OCI-LY3 (cell line): ENCODE measurements around the gene SYNE1.
A peak's percentile ranks its signal among the peaks of the same experiment; 100 is the strongest.

Experiments
- EZH2phosphoT487 ChIP-seq: fragments of 200-600 bp; shearing (Covaris generic); IDR thresholded peaks from 2 replicates; pipeline ENCODE4 v1.6.1; 2018; ENCODE audit warnings: antibody characterized with exemption, mixed run types, low read depth
- TF ChIP-seq, protein P1 (sequence below): fragments of 200-600, 300-600 bp; sonication (generic); IDR thresholded peaks from 2 replicates; pipeline ENCODE4 v1.5.1; 2014; ENCODE audit warnings: antibody characterized with exemption, low read length, low read depth

DNA sequence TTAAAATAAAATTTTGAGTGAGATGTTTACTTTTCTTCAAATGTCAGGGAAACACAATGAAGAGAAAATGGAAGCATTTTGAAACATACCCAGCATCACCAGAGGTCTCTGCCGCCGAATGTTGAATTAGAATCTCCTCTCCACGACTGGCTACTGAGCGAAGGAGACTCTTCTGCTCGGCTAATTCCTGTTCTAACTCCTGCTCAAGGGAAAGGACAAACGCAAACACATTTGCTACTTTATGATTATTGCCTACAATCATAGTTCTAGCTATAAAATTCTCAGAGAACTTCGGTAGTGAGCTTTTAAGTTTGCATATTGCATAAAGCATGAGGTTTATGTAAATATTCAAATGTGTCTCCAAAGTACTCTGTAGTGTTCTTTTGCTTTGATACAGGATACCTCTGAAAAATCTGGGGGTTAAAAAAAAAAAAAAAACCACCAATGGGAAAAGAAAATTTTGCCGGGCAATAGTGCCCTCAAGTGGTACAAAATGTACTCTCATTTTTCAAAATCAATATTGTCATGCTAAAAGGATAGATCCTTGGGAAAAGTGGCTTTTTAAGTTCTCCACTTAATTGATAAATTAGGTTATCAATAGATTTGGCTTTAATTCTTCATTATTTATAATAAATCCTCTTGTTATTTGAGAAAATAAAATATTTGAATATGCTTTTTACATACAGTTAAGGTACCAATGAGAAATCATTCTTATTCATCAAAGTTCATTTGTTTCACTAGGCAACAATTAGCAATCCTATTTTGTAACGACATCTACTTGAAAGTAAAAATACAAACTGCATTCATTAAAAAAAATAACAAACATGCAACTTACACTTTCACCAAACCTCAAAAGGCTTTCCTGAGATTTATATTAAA is 369.0 kb downstream of the SYNE1 start:
- TF ChIP-seq, protein P1, sequence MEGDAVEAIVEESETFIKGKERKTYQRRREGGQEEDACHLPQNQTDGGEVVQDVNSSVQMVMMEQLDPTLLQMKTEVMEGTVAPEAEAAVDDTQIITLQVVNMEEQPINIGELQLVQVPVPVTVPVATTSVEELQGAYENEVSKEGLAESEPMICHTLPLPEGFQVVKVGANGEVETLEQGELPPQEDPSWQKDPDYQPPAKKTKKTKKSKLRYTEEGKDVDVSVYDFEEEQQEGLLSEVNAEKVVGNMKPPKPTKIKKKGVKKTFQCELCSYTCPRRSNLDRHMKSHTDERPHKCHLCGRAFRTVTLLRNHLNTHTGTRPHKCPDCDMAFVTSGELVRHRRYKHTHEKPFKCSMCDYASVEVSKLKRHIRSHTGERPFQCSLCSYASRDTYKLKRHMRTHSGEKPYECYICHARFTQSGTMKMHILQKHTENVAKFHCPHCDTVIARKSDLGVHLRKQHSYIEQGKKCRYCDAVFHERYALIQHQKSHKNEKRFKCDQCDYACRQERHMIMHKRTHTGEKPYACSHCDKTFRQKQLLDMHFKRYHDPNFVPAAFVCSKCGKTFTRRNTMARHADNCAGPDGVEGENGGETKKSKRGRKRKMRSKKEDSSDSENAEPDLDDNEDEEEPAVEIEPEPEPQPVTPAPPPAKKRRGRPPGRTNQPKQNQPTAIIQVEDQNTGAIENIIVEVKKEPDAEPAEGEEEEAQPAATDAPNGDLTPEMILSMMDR = peak; percentile 60
- no peak for TF ChIP-seq EZH2phosphoT487
